ENCODE measurements around the gene PRPF19. TPM values are rescaled to one million over a fixed set of nuclear protein-coding genes. Genes with fewer than 3 reads are reported as not detected.

PRPF19 gene
- total RNA-seq, 2 donors from 2014 or later = 147 to 181 TPM

- no peak overlapping the region for H3K27ac ChIP-seq
- H3K36me3 ChIP-seq = no peaks in the 10 kb centered on the region
- no peaks in the 10 kb centered on the region for H3K9me3 ChIP-seq
- TF ChIP-seq POLR2AphosphoS5 (IDR thresholded peaks at IDR 0.05) (no peak), CTCF (IDR thresholded peaks at IDR 0.05) (no peak), POLR2A (IDR thresholded peaks at IDR 0.05) (no peak)
- H3K4me3 ChIP-seq = no peak overlapping the region
- 94% methylated on average over 15 of the region's 20 CpGs for WGBS
- H3K27me3 ChIP-seq (replicated peaks; ENCODE audit: insufficient read depth) = no peaks in the 10 kb centered on the region
- intact Hi-C loops (cut with DNase I) = no loop called here
- no peak for DNase-seq (ENCODE audit: low spot score)
- no peaks in the 10 kb centered on the region for H3K4me1 ChIP-seq (replicated peaks)
Observed at GRCh38 chr11:60928563-60929001, 22.2 kb upstream of the PRPF19 start.

- 85% methylated on average over 11 of the region's 16 CpGs for WGBS
- TF ChIP-seq POLR2AphosphoS5 (IDR thresholded peaks at IDR 0.05) = no peak
- no peak for TF ChIP-seq CTCF (IDR thresholded peaks at IDR 0.05)
- TF ChIP-seq POLR2A (IDR thresholded peaks at IDR 0.05) = no peak
- H3K27ac ChIP-seq = no peak overlapping the region
- intact Hi-C loops (cut with DNase I) = no loop called here
- H3K4me3 ChIP-seq = no peak overlapping the region
- H3K36me3 ChIP-seq = no peaks in the 10 kb centered on the region
- H3K4me1 ChIP-seq (replicated peaks) = no peaks in the 10 kb centered on the region
- H3K27me3 ChIP-seq (replicated peaks; ENCODE audit: insufficient read depth) = no peaks in the 10 kb centered on the region
- no peaks in the 10 kb centered on the region for H3K9me3 ChIP-seq
- no peak for DNase-seq (ENCODE audit: low spot score)
Observed at GRCh38 chr11:60927600-60927999, 21.2 kb upstream of the PRPF19 start.

- whole genome bisulfite sequencing = 93% methylated on average over 8 of the region's 8 CpGs
- Histone ChIP-seq H3K4me1 (replicated peaks) (no peaks in the 10 kb centered on the region), H3K27ac (no peak overlapping the region), H3K27me3 (replicated peaks; ENCODE audit: insufficient read depth) (no peaks in the 10 kb centered on the region), H3K36me3 (peaks cover 0 to 4% of the 10 kb centered on the region in 2 donors), H3K9me3 (no peaks in the 10 kb centered on the region), H3K4me3 (no peak overlapping the region)
- no peak for DNase-seq (ENCODE audit: low spot score)
- intact Hi-C loops (cut with DNase I) = no loop called here
- TF ChIP-seq POLR2A (IDR thresholded peaks at IDR 0.05) (no peak), POLR2AphosphoS5 (IDR thresholded peaks at IDR 0.05) (no peak), CTCF (IDR thresholded peaks at IDR 0.05) (no peak)
Observed at GRCh38 chr11:60927061-60927592, 20.7 kb upstream of the PRPF19 start.

- 96% methylated on average over 8 of the region's 8 CpGs for WGBS
- Histone ChIP-seq H3K27me3 (replicated peaks; ENCODE audit: insufficient read depth) (no peaks in the 10 kb centered on the region), H3K36me3 (peaks cover 5 to 8% of the 10 kb centered on the region in 2 donors), H3K27ac (no peak overlapping the region), H3K4me3 (no peak overlapping the region), H3K4me1 (replicated peaks) (no peaks in the 10 kb centered on the region), H3K9me3 (no peaks in the 10 kb centered on the region)
- TF ChIP-seq POLR2AphosphoS5 (IDR thresholded peaks at IDR 0.05) (no peak), POLR2A (IDR thresholded peaks at IDR 0.05) (no peak), CTCF (IDR thresholded peaks at IDR 0.05) (no peak)
- intact Hi-C loops (cut with DNase I) = no loop called here
- DNase-seq (ENCODE audit: low spot score) = no peak
Observed at GRCh38 chr11:60926500-60926899, 20.1 kb upstream of the PRPF19 start.

GRCh38 chr11:60925868-60926267 is 19.5 kb upstream of the PRPF19 start:
- Histone ChIP-seq H3K27me3 (replicated peaks; ENCODE audit: insufficient read depth) (no peaks in the 10 kb centered on the region), H3K36me3 (peaks cover 9 to 12% of the 10 kb centered on the region in 2 donors), H3K4me3 (no peak overlapping the region), H3K27ac (no peak overlapping the region), H3K9me3 (no peaks in the 10 kb centered on the region), H3K4me1 (replicated peaks) (no peaks in the 10 kb centered on the region)
- intact Hi-C loops (cut with DNase I) = no loop called here
- DNase-seq (ENCODE audit: low spot score) = no peak
- WGBS = 69% methylated on average over 6 of the region's 6 CpGs
- no peak for TF ChIP-seq POLR2A (IDR thresholded peaks at IDR 0.05)
- TF ChIP-seq CTCF (IDR thresholded peaks at IDR 0.05) = no peak
- TF ChIP-seq POLR2AphosphoS5 (IDR thresholded peaks at IDR 0.05) = no peak
